HT1080 (cell line): ENCODE measurements around the gene TP53BP1. TPM values are rescaled to one million over a fixed set of nuclear protein-coding genes. Genes with fewer than 3 reads are reported as not detected.
A peak's percentile ranks its signal among the peaks of the same experiment; 100 is the strongest.
"Not testable (repeated sequence)": the region's sequence is repeated elsewhere in the genome, so short reads cannot be mapped to it uniquely, and the experiment has no call there.

Experiments used
- DNase-seq: peaks from one replicate; pipeline ENCODE4 v3.0.0-alpha.2; 2015; ENCODE audit warnings: low read depth
- polyA plus RNA-seq, 2 experiments: library from polyadenylated mRNA; depleted of rRNA; stranded (reverse); fragments of >200 nt; gene quantifications; 2 replicates each; pipeline ENCODE4 v1.2.3, GENCODE V29; 2015
- total RNA-seq: library from RNA; depleted of rRNA; stranded (reverse); fragments of >200 nt; shearing (Covaris generic); gene quantifications from 2 replicates; pipeline ENCODE4 v1.2.3, GENCODE V29; 2014; rRNA removed

TP53BP1 gene, protein sequence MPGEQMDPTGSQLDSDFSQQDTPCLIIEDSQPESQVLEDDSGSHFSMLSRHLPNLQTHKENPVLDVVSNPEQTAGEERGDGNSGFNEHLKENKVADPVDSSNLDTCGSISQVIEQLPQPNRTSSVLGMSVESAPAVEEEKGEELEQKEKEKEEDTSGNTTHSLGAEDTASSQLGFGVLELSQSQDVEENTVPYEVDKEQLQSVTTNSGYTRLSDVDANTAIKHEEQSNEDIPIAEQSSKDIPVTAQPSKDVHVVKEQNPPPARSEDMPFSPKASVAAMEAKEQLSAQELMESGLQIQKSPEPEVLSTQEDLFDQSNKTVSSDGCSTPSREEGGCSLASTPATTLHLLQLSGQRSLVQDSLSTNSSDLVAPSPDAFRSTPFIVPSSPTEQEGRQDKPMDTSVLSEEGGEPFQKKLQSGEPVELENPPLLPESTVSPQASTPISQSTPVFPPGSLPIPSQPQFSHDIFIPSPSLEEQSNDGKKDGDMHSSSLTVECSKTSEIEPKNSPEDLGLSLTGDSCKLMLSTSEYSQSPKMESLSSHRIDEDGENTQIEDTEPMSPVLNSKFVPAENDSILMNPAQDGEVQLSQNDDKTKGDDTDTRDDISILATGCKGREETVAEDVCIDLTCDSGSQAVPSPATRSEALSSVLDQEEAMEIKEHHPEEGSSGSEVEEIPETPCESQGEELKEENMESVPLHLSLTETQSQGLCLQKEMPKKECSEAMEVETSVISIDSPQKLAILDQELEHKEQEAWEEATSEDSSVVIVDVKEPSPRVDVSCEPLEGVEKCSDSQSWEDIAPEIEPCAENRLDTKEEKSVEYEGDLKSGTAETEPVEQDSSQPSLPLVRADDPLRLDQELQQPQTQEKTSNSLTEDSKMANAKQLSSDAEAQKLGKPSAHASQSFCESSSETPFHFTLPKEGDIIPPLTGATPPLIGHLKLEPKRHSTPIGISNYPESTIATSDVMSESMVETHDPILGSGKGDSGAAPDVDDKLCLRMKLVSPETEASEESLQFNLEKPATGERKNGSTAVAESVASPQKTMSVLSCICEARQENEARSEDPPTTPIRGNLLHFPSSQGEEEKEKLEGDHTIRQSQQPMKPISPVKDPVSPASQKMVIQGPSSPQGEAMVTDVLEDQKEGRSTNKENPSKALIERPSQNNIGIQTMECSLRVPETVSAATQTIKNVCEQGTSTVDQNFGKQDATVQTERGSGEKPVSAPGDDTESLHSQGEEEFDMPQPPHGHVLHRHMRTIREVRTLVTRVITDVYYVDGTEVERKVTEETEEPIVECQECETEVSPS (N-terminal part only)
- 23.1 and 23.4 TPM in 2 replicates for total RNA-seq
- 12.6 and 16.1 TPM in 2 replicates for polyA plus RNA-seq (2015; cell fraction: cytosol; rRNA removed)
- polyA plus RNA-seq (2015; cell fraction: nucleus; rRNA removed) = 60.4 and 66.4 TPM in 2 replicates

DNA sequence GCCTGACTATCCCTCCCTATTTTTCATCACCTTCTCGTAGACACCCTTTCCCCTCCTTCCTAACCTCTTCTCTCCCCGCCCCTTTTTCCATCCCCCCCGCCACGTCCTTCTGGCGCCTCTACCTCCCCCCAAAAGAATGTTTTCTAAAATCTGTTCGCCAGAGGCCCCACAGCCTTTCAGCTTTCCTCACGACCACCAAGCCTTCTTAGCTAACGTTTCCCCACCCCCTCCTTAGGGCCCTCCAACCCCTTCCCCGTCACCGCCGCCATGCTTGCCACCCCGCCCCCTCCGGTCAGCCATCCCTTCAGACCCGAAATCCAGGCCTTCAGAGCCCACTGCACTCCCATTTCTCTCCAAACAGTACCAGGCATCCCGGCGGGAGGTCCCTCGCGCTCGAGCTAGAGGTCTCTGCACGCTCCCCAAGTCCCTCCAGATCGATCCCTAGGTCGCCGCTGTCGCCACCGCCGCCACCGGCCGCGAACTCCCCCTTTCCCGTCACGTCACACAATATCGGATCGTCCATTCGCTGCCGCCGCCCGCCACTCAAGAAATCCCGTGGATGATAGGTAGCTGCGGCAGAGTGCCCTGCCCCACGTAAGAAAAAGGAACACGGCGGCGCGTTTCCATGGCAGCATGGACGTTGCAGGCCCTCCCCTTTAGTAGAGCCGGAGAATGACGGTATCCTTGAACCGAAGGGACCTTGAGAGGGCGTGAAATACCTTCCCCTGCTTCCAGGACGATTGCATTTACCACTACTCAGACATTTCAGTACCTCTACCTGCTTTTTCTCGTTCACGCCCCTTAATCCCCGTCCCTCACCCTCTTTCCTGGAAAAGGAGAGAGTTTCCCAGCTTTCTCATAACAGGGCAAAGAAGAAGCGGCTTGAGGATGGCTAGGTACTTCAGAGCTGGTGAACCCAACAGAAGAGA, at the start of gene TP53BP1:
TP53BP1 (minus strand) TSS at position 484 of the 929 bp plus-strand sequence; CDS start at position 371, 113 bp downstream.
- DNase-seq = peak; percentile 94

DNA sequence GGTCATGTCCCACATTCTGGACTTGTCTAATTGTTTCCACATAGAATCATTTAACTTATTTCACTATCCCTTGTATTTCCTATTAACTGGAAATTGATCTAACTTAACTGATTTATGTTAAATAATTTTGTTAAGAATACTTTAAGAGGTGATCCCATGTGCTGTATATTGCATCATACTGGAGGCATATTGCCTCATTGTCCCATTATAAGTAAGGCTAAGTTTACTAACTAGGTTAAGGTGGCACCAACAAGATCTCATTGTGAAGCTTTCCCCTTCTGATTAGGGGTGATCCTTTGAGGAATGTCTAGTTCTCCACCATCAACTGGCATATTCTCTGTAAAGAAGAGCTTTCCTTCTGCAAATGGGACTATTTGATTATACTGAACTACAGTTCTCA, 48.8 kb upstream of the TP53BP1 start:
- DNase-seq = no peak

DNA sequence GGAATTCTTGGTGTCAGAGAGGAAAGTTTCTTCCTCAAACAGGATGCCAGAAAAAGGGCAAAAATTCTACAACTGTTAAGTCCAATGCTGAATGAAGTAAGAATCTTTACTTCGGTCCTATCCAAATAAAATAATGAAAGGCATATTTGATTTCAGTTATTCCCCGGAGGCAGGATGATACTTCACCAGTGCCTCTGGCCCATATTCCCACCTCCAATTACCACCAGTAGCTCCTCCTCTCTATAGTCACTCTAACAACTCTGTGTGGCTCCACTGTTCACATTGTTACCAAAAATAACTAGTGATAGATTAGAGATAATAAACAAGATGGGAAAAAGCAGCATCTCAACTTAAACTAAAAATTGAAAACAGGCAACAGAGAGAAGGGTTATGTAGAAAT, 45.1 kb upstream of the TP53BP1 start:
- no peak for DNase-seq

DNA sequence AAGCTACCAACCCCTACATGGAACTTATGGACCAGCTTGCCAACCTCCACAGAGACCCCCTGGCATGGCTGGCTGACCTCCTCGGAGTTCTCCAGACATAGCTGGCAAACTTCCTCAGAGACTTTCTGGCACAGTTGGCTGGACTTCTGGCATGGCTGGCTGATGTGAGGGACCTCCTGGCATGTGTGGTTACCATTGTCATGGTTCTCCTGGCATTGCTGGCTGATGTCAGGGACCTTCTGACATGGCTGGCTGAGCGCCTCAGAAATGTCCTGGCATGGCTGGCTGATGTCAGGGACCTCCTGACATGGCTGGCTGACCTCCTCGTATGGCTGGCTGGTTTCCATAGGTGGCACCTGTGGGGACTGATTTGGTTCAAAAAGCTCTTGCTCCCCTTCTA, 41.9 kb upstream of the TP53BP1 start:
- DNase-seq = no peak

DNA sequence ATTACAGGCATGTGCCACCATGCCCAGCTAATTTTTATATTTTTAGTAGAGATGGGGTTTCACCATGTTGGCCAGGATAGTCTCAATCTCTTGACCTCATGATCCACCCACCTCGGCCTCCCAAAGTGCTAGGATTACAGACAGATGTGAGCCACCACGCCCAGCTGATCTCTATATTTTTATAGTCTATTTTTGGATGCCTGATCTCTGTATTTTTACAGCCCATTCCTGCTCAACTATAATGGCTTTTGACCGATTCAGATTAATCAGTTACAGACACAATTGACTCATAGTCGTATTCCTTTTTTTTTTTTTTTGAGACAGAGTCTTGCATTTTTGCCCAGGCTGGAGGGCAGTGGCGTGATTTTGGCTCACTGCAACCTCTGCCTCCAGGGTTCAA, 39.9 kb upstream of the TP53BP1 start:
- not testable (repeated sequence) for DNase-seq

DNA sequence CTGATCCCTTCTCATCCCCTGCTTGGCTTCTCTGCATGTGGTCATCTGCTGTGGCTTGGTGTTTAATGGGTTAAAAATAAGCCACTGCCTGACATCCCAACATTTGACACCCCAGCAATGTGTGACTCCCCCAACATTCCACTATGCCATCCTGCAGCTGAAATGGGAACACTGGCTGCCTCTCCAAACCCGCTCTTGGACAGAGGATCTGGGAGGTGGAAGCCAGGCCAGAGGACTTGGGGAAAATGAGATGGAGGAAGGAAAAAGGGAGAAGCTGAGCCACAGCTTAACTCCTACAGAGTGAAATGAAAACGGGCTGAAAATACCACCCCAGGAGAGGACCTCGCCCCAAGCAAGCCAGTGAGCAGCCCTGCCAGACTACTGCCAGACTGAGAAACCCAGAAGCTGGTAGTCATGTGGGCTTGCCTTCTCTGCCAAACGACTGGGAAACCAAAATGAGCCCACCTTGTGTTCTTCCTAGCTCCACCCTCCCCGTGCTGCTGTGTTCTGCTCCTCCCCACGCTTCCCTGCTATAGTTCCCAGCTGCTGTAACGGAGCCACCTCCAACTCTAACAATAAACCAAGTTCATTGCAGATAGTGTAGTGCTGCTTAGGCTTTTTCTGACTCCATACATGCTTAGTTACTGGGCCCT, 38.2 kb upstream of the TP53BP1 start:
- DNase-seq = no peak

DNA sequence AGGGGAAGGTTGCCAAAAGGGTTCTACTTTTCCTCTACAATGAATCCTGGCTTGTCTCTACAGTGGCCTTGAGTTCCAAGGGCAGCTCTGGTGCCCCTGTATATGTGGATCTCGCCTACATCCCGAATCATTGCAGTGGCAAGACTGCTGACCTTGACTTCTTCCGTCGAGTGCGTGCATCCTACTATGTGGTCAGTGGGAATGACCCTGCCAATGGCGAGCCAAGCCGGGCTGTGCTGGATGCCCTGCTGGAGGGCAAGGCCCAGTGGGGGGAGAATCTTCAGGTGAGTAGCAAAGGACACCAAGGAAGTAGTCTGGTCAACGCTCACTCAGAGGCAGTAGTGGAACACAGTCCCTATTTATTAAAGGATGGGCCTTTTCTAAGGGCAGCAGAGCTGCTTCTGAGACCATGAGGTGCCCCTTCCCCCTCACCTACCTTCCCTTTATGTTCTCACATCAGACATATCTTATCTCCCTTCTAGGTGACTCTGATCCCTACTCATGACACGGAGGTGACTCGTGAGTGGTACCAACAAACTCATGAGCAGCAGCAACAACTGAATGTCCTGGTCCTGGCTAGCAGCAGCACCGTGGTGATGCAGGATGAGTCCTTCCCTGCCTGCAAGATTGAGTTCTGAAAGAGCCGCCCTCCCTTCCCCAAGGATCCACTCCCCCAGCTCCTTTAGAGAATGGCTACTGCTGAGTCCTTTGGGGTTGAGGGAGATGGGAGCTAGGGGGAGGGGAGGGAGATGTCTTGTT, 36.8 kb upstream of the TP53BP1 start:
- no peak for DNase-seq

DNA sequence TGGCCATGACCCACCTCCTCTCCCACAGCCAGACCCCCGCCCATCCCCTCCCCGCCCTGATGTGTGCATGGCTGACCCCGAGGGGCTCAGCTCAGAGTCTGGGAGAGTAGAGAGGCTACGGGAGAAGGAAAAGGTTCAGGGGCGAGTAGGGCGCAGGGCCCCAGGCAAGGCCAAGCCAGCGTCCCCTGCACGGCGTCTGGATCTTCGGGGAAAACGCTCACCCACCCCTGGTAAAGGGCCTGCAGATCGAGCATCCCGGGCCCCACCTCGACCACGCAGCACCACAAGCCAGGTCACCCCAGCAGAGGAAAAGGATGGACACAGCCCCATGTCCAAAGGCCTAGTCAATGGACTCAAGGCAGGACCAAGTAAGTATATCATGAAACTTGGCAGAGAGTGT, 36.2 kb upstream of the TP53BP1 start:
- no peak for DNase-seq

DNA sequence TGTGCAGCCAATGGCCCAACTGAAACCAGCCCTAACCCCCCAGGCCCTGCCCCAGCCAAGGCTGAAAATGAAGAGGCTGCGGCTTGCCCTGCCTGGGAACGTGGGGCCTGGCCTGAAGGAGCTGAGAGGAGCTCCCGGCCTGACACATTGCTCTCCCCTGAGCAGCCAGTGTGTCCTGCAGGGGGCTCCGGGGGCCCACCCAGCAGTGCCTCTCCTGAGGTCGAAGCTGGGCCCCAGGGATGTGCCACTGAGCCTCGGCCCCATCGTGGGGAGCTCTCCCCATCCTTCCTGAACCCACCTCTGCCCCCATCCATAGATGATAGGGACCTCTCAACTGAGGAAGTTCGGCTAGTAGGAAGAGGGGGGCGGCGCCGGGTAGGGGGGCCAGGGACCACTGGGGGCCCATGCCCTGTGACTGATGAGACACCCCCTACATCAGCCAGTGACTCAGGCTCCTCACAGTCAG, 35.6 kb upstream of the TP53BP1 start:
- no peak for DNase-seq

DNA sequence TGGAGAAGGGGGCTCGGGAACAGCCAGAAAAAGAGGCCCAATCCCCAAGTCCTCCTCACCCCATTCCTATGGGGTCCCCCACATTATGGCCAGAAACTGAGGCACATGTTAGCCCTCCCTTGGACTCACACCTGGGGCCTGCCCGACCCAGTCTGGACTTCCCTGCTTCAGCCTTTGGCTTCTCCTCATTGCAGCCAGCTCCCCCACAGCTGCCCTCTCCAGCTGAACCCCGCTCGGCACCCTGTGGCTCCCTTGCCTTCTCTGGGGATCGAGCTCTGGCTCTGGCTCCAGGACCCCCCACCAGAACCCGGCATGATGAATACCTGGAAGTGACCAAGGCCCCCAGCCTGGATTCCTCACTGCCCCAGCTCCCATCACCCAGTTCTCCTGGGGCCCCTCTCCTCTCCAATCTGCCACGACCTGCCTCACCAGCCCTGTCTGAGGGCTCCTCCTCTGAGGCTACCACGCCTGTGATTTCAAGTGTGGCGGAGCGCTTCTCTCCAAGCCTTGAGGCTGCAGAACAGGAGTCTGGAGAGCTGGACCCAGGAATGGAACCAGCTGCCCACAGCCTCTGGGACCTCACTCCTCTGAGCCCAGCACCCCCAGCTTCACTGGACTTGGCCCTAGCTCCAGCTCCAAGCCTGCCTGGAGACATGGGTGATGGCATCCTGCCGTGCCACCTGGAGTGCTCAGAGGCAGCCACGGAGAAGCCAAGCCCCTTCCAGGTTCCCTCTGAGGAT, 35.0 kb upstream of the TP53BP1 start:
- no peak for DNase-seq

DNA sequence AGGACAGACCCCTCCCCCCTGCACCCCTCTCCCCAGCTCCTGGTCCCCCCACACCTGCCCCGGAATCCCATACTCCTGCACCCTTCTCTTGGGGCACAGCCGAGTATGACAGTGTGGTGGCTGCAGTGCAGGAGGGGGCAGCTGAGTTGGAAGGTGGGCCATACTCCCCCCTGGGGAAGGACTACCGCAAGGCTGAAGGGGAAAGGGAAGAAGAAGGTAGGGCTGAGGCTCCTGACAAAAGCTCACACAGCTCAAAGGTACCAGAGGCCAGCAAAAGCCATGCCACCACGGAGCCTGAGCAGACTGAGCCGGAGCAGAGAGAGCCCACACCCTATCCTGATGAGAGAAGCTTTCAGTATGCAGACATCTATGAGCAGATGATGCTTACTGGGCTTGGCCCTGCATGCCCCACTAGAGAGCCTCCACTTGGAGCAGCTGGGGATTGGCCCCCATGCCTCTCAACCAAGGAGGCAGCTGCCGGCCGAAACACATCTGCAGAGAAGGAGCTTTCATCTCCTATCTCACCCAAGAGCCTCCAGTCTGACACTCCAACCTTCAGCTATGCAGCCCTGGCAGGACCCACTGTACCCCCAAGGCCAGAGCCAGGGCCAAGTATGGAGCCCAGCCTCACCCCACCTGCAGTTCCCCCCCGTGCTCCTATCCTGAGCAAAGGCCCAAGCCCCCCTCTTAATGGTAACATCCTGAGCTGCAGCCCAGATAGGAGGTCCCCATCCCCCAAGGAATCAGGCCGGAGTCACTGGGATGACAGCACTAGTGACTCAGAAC, 34.3 kb upstream of the TP53BP1 start:
- DNase-seq = no peak

DNA sequence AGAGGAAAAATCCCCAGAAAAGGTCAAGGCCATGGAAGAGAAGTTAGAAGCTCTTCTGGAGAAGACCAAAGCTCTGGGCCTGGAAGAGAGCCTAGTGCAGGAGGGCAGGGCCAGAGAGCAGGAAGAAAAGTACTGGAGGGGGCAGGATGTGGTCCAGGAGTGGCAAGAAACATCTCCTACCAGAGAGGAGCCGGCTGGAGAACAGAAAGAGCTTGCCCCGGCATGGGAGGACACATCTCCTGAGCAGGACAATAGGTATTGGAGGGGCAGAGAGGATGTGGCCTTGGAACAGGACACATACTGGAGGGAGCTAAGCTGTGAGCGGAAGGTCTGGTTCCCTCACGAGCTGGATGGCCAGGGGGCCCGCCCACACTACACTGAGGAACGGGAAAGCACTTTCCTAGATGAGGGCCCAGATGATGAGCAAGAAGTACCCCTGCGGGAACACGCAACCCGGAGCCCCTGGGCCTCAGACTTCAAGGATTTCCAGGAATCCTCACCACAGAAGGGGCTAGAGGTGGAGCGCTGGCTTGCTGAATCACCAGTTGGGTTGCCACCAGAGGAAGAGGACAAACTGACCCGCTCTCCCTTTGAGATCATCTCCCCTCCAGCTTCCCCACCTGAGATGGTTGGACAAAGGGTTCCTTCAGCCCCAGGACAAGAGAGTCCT, 33.4 kb upstream of the TP53BP1 start:
- DNase-seq = no peak

DNA sequence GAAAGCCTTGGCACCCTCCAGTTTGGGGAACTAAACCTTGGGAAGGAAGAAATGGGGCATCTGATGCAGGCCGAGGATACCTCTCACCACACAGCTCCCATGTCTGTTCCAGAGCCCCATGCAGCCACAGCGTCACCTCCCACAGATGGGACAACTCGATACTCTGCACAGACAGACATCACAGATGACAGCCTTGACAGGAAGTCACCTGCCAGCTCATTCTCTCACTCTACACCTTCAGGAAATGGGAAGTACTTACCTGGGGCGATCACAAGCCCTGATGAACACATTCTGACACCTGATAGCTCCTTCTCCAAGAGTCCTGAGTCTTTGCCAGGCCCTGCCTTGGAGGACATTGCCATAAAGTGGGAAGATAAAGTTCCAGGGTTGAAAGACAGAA, 32.2 kb upstream of the TP53BP1 start:
- DNase-seq = no peak

DNA sequence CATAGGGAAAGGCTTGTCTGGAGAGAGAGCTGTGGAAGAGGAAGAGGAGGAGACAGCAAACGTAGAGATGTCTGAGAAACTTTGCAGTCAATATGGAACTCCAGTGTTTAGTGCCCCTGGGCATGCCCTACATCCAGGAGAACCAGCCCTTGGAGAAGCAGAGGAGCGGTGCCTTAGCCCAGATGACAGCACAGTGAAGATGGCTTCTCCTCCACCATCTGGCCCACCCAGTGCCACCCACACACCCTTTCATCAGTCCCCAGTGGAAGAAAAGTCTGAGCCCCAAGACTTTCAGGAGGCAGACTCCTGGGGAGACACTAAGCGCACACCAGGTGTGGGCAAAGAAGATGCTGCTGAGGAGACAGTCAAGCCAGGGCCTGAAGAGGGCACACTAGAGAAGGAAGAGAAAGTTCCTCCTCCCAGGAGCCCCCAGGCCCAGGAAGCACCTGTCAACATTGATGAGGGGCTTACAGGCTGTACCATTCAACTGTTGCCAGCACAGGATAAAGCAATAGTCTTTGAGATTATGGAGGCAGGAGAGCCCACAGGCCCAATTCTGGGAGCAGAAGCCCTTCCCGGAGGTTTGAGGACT, 31.4 kb upstream of the TP53BP1 start:
- no peak for DNase-seq

DNA sequence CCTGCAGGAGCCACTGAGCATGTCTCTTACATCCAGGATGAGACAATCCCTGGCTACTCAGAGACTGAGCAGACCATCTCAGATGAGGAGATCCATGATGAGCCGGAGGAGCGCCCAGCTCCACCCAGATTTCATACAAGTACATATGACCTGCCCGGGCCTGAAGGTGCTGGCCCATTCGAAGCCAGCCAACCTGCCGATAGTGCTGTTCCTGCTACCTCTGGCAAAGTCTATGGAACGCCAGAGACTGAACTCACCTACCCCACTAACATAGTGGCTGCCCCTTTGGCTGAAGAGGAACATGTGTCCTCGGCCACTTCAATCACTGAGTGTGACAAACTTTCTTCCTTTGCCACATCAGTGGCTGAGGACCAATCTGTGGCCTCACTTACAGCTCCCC, 30.7 kb upstream of the TP53BP1 start:
- DNase-seq = no peak

DNA sequence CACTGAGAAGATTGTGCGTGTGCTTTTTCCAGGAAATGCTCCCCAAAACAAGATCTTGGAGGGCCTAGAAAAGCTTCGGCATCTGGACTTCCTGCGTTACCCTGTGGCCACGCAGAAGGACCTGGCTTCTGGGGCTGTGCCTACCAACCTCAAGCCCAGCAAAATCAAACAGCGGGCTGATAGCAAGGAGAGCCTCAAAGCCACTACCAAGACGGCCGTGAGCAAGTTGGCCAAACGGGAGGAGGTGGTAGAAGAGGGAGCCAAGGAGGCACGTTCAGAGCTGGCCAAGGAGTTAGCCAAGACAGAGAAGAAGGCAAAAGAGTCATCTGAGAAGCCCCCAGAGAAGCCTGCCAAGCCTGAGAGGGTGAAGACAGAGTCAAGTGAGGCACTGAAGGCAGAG, 29.3 kb upstream of the TP53BP1 start:
- no peak for DNase-seq
